HepG2 (cell line): Measurements from ENCODE around the gene EPN2. TPM values are rescaled to one million over a fixed set of nuclear protein-coding genes. Genes with fewer than 3 reads are reported as not detected.

Source experiments
- CBX1 ChIP-seq: IDR thresholded peaks from one replicate; pipeline ENCODE4 v1.6.1; 2016; ENCODE audit warnings: antibody characterized with exemption, low read depth
- MTA1 ChIP-seq: sonication (generic); formaldehyde crosslinking; IDR thresholded peaks from 2 replicates; pipeline ENCODE4 v1.4.0; 2020; ENCODE audit warnings: missing genetic modification reagents, mild to moderate bottlenecking, borderline replicate concordance
- PHF8 ChIP-seq: sonication (generic); formaldehyde crosslinking; IDR thresholded peaks from 2 replicates; pipeline ENCODE4 v1.5.0; 2020; ENCODE audit warnings: missing genetic modification reagents
- TAF1 ChIP-seq: sonication (generic); formaldehyde crosslinking; IDR thresholded peaks from 2 replicates; pipeline ENCODE4 v1.4.0; 2020; ENCODE audit warnings: missing genetic modification reagents
- polyA plus RNA-seq, 8 experiments: library from polyadenylated mRNA; depleted of rRNA in 3 of 8; stranded (reverse) in 7 of 8; unstranded in 1 of 8; fragments of >200 nt; fragmentation: Illumina TruSeq in 4 of 8; extraction: Trizol in 4 of 8; gene quantifications; 2 replicates each; pipeline versions ENCODE4 v1.2.1 to v1.2.3, GENCODE V29; 2011 to 2016; ENCODE audit warnings: low read depth in 4 of 8, missing spikeins in 1 of 8, mixed read lengths in 1 of 8; ENCODE audit not compliant: insufficient read depth in 1 of 8
- total RNA-seq, 5 experiments: library from RNA; depleted of rRNA; stranded (reverse); fragments of >200 nt; fragmentation: Illumina TruSeq; extraction: Trizol; gene quantifications; 2 replicates each; pipeline ENCODE4 v1.2.3, GENCODE V29; 2016; ENCODE audit warnings: low read depth in 1 of 5
- TF ChIP-seq, protein P1 (sequence below), 2 experiments: fragments of 450-650 bp in 1 of 2; sonication (generic) in 1 of 2; formaldehyde crosslinking in 1 of 2; IDR thresholded peaks; 2 replicates each; pipeline versions ENCODE4 v1.6.1 to v1.8.0; 2016 to 2022; ENCODE audit warnings: antibody characterized with exemption in 1 of 2, mild to moderate bottlenecking in 1 of 2, missing genetic modification reagents in 1 of 2
- TF ChIP-seq, protein P2 (sequence below): sonication (generic); formaldehyde crosslinking; IDR thresholded peaks from 2 replicates; pipeline ENCODE4 v1.5.1; 2020; ENCODE audit warnings: missing genetic modification reagents, mild to moderate bottlenecking, borderline replicate concordance
- TF ChIP-seq, protein P3 (sequence below): sonication (generic); formaldehyde crosslinking; IDR thresholded peaks from 2 replicates; pipeline ENCODE4 v1.8.0; 2022; ENCODE audit warnings: low read depth, missing genetic modification reagents
- TF ChIP-seq, protein P4 (sequence below): sonication (generic); formaldehyde crosslinking; IDR thresholded peaks from 2 replicates; pipeline ENCODE4 v1.5.0; 2020; ENCODE audit warnings: mild to moderate bottlenecking, missing genetic modification reagents
- TF ChIP-seq, protein P5 (sequence below): sonication (generic); formaldehyde crosslinking; IDR thresholded peaks from 2 replicates; pipeline ENCODE4 v1.5.0; 2020; ENCODE audit warnings: missing genetic modification reagents

EPN2 gene
- total and polyA plus RNA-seq, 2 of the 13 experiments (the other 11 are each of a cell fraction or from before 2014, with no cell fraction given): 7.8 to 19.2 TPM

DNA sequence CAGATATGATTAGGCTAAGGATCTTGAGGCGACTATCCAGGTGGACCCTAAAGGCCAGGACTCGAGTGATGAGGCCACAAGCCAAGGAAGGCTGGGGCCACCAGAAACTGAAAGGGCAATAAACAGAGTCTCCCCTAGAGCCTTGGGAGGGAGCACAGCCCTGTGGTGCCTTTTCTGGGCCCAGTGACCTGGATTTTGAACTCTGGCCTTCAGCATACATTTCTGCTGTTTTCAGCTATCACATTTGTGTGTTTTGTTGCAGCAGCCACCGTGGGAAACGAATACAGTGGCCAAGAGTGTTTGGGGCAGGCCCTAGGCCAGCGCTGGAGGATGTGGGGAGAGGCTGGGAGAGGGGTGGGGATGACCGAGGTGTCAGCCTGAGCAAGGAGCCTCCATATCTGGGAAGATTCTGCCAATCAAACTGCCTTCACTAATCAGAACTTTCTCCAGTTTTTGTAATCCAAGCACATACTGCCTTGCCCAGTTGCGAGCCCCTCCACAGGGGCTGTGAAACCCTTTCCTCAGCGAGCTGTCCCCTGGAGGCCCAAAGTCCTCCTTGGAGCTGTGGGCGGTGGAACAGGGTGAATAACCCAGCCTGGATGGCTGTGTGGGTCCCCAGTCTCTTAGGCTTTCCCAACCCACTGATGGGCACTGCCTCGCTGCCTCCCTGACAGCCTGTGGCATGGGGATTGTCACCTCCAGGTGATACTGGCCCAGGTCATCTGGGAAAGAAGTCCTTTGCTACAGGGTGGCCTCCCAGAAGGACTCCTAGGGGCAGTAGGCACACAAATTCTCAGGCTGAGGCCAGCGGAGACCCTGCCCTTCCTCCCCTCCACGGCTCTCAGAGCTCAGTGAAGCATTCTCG is 108.6 kb downstream of the EPN2 start (continued):
- TF ChIP-seq, protein P1, sequence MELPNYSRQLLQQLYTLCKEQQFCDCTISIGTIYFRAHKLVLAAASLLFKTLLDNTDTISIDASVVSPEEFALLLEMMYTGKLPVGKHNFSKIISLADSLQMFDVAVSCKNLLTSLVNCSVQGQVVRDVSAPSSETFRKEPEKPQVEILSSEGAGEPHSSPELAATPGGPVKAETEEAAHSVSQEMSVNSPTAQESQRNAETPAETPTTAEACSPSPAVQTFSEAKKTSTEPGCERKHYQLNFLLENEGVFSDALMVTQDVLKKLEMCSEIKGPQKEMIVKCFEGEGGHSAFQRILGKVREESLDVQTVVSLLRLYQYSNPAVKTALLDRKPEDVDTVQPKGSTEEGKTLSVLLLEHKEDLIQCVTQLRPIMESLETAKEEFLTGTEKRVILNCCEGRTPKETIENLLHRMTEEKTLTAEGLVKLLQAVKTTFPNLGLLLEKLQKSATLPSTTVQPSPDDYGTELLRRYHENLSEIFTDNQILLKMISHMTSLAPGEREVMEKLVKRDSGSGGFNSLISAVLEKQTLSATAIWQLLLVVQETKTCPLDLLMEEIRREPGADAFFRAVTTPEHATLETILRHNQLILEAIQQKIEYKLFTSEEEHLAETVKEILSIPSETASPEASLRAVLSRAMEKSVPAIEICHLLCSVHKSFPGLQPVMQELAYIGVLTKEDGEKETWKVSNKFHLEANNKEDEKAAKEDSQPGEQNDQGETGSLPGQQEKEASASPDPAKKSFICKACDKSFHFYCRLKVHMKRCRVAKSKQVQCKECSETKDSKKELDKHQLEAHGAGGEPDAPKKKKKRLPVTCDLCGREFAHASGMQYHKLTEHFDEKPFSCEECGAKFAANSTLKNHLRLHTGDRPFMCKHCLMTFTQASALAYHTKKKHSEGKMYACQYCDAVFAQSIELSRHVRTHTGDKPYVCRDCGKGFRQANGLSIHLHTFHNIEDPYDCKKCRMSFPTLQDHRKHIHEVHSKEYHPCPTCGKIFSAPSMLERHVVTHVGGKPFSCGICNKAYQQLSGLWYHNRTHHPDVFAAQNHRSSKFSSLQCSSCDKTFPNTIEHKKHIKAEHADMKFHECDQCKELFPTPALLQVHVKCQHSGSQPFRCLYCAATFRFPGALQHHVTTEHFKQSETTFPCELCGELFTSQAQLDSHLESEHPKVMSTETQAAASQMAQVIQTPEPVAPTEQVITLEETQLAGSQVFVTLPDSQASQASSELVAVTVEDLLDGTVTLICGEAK (IDR thresholded peaks at IDR 0.05): no peak
- TF ChIP-seq, protein P1 (CRISPR knock-in tag; IDR thresholded peaks at IDR 0.05): no peak
- TF ChIP-seq, protein P2, sequence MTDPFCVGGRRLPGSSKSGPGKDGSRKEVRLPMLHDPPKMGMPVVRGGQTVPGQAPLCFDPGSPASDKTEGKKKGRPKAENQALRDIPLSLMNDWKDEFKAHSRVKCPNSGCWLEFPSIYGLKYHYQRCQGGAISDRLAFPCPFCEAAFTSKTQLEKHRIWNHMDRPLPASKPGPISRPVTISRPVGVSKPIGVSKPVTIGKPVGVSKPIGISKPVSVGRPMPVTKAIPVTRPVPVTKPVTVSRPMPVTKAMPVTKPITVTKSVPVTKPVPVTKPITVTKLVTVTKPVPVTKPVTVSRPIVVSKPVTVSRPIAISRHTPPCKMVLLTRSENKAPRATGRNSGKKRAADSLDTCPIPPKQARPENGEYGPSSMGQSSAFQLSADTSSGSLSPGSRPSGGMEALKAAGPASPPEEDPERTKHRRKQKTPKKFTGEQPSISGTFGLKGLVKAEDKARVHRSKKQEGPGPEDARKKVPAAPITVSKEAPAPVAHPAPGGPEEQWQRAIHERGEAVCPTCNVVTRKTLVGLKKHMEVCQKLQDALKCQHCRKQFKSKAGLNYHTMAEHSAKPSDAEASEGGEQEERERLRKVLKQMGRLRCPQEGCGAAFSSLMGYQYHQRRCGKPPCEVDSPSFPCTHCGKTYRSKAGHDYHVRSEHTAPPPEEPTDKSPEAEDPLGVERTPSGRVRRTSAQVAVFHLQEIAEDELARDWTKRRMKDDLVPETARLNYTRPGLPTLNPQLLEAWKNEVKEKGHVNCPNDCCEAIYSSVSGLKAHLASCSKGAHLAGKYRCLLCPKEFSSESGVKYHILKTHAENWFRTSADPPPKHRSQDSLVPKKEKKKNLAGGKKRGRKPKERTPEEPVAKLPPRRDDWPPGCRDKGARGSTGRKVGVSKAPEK (CRISPR knock-in tag): no peak
- no peak for TF ChIP-seq CBX1
- TF ChIP-seq, protein P3, sequence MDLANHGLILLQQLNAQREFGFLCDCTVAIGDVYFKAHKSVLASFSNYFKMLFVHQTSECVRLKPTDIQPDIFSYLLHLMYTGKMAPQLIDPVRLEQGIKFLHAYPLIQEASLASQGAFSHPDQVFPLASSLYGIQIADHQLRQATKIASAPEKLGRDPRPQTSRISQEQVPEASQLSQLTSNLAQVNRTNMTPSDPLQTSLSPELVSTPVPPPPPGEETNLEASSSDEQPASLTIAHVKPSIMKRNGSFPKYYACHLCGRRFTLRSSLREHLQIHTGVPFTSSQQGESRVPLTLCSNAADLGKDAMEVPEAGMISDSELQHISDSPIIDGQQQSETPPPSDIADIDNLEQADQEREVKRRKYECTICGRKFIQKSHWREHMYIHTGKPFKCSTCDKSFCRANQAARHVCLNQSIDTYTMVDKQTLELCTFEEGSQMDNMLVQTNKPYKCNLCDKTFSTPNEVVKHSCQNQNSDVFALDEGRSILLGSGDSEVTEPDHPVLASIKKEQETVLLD (CRISPR knock-in tag): no peak
- TF ChIP-seq MTA1 (CRISPR knock-in tag): no peak; the same call in 1 of the 2 replicates
- TF ChIP-seq, protein P4, sequence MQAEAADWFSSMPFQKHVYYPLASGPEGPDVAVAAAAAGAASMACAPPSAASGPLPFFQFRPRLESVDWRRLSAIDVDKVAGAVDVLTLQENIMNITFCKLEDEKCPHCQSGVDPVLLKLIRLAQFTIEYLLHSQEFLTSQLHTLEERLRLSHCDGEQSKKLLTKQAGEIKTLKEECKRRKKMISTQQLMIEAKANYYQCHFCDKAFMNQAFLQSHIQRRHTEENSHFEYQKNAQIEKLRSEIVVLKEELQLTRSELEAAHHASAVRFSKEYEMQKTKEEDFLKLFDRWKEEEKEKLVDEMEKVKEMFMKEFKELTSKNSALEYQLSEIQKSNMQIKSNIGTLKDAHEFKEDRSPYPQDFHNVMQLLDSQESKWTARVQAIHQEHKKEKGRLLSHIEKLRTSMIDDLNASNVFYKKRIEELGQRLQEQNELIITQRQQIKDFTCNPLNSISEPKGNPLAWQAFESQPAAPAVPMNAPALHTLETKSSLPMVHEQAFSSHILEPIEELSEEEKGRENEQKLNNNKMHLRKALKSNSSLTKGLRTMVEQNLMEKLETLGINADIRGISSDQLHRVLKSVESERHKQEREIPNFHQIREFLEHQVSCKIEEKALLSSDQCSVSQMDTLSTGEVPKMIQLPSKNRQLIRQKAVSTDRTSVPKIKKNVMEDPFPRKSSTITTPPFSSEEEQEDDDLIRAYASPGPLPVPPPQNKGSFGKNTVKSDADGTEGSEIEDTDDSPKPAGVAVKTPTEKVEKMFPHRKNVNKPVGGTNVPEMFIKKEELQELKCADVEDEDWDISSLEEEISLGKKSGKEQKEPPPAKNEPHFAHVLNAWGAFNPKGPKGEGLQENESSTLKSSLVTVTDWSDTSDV: no peak
- TF ChIP-seq, protein P5, sequence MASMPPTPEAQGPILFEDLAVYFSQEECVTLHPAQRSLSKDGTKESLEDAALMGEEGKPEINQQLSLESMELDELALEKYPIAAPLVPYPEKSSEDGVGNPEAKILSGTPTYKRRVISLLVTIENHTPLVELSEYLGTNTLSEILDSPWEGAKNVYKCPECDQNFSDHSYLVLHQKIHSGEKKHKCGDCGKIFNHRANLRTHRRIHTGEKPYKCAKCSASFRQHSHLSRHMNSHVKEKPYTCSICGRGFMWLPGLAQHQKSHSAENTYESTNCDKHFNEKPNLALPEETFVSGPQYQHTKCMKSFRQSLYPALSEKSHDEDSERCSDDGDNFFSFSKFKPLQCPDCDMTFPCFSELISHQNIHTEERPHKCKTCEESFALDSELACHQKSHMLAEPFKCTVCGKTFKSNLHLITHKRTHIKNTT (CRISPR knock-in tag): no peak
- no peak for TF ChIP-seq PHF8
- no peak for TF ChIP-seq TAF1 (CRISPR knock-in tag)
